H1 (cell line): ENCODE data around the gene TBC1D9. TPM values are rescaled to one million over a fixed set of nuclear protein-coding genes. Genes with fewer than 3 reads are reported as not detected.

Experiments used
- EZH2 ChIP-seq: fragments of 200-600 bp; sonication (generic); IDR thresholded peaks from 2 replicates; pipeline ENCODE4 v1.7.1; 2012; ENCODE audit warnings: low read depth, mild to moderate bottlenecking, moderate library complexity, low read length, inconsistent platforms; ENCODE audit not compliant: severe bottlenecking
- NRF1 ChIP-seq: IDR thresholded peaks from 2 replicates; pipeline ENCODE4 v1.6.1; 2011; ENCODE audit warnings: mild to moderate bottlenecking, low read depth, low read length, improper control_type of control experiment
- polyA plus RNA-seq, 7 experiments: library from polyadenylated mRNA; depleted of rRNA in 3 of 7; stranded (reverse) in 5 of 7; unstranded in 2 of 7; fragments of >200 nt in 5 of 7; fragments of 200-250 nt in 2 of 7; gene quantifications; 1 replicate in 5 of 7; 2 replicates in 1 of 7; 4 replicates in 1 of 7; pipeline versions ENCODE4 v1.2.1 to v1.2.3, GENCODE V29; 2011 to 2013; ENCODE audit warnings: missing spikeins in 2 of 7, mixed read lengths in 2 of 7
- total RNA-seq: library from RNA; stranded (reverse); fragmentation: NEBNext Ultra II Directional; extraction: Animal tissue kit (Norgen Biotek cat#: 25700); gene quantifications from 2 replicates; pipeline ENCODE4 v1.2.1, GENCODE V29; 2021

Gene TBC1D9
- total and polyA plus RNA-seq, 2 of the 8 experiments (the other 6 are each of a cell fraction or from before 2014, with no cell fraction given) = 0.94 to 1.0 TPM

DNA sequence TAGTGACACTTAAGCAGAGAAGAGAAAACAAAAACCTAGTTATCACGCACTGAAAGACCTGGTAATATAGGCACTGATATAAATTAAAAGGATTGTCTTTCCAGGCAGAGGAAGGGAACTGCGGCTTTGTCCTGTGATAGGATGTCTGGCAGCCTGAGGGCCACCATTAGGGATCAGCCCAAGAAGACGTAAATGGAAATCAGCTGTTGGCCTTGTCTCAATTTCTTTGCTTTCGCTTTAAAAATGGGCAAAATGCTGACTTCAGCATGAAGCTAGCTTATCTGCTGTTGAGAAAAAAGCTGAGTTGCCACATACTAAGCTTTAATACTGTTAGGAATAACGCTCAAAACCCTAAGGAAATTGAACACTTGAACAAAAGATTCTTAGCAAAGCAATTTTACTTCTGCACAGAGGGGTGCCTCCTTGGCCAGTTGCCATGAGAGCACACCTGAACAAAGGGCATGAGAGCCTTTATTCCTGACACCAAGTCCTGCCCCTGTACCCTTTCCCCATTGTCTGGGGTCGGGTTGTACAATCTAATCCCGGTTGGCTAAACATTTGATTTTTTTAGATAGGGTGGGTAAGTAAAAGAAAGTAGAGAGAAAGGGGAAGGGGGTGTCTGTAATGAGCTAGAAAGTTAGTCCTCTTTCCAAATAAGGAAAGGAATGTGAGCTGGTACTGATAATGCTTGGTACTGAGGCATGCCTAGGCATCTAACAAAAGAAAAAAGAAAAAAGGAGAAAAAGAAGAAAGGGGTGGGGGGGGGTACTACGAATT is 102.3 kb downstream of the TBC1D9 start (continued):
- TF ChIP-seq EZH2 (no peak), NRF1 (no peak)
